GM12878 (cell line): ENCODE data around the gene PDZD7. TPM values are rescaled to one million over a fixed set of nuclear protein-coding genes. Genes with fewer than 3 reads are reported as not detected.

Experiments
- ATAC-seq: fragments of 200-7000 bp; cut with Tn5 transposase; 3 replicates; pipeline ENCODE4 v1.9.1; 2020; ENCODE audit warnings: mild to moderate bottlenecking, moderate library complexity
- BruUV-seq: library from RNA; stranded (reverse); fragments of 400-500 nt; replicated peaks from 2 replicates; lab custom pipeline; 2021; lab: Mats Ljungman, UMichigan
- CTCF ChIA-PET: fragments of 300-600 bp; sonication (Branson Sonifier 250); formaldehyde crosslinking; extraction: SDS; loops from one replicate; lab custom pipeline; 2021; ENCODE audit warnings: inconsistent platforms; lab: Yijun Ruan, JAX
- POLR2A ChIA-PET: fragments of 350-600 bp; formaldehyde crosslinking; extraction: SDS; loops from one replicate; lab custom pipeline; 2021; ENCODE audit warnings: inconsistent platforms; lab: Charles Lee
- RAD21 ChIA-PET: fragments of 300-600 bp; sonication (Branson Sonifier 250); formaldehyde crosslinking; loops from one replicate; lab custom pipeline; 2023; ENCODE audit warnings: antibody characterized with exemption; ENCODE audit not compliant: unreplicated experiment; lab: Charles Lee
- SMC1A ChIA-PET: fragments of 300-600 bp; sonication (Branson Sonifier 250); formaldehyde crosslinking; loops from one replicate; lab custom pipeline; 2023; ENCODE audit not compliant: unreplicated experiment, uncharacterized antibody; lab: Charles Lee
- DNase-seq: peaks from one replicate; pipeline ENCODE4 v3.0.0-alpha.2; 2011; ENCODE audit warnings: low read depth, low spot score
- FAIRE-seq: peaks from 3 replicates; lab custom pipeline; 2011; peaks lifted over from hg19 to GRCh38; lab: Jason Lieb, UNC
- H2AFZ ChIP-seq: 2 replicates; pipeline ENCODE4 v1.6.0; 2011; ENCODE audit warnings: low read depth, low read length, control low read depth; ENCODE audit not compliant: control insufficient read depth
- H3K27ac ChIP-seq: 2 replicates; pipeline ENCODE4 v1.5.1; 2011; ENCODE audit warnings: control low read depth; ENCODE audit not compliant: control insufficient read depth, insufficient read depth
- H3K27me3 ChIP-seq, 2 experiments: replicated peaks in 1 of 2; 2 replicates each; pipeline versions ENCODE4 v1.6.0 to v1.6.1; 2011; ENCODE audit warnings: low read length in 1 of 2; ENCODE audit not compliant: control insufficient read depth in 2 of 2, insufficient read depth in 2 of 2
- H3K36me3 ChIP-seq, 2 experiments: 2 replicates each; pipeline ENCODE4 v1.5.1; 2011; ENCODE audit warnings: low read length in 1 of 2; ENCODE audit not compliant: control insufficient read depth in 2 of 2, insufficient read depth in 2 of 2
- H3K4me1 ChIP-seq: 2 replicates; pipeline ENCODE4 v1.6.1; 2011; ENCODE audit warnings: mild to moderate bottlenecking, low read length, moderate library complexity, mixed read lengths; ENCODE audit not compliant: control insufficient read depth, insufficient read depth
- H3K4me2 ChIP-seq: 2 replicates; pipeline ENCODE4 v1.6.0; 2011; ENCODE audit warnings: control low read depth; ENCODE audit not compliant: control insufficient read depth, insufficient read depth
- H3K4me3 ChIP-seq: fragments of 200-600 bp; sonication (generic); 2 replicates; pipeline ENCODE4 v1.5.1; 2016
- H3K79me2 ChIP-seq: 2 replicates; pipeline ENCODE4 v1.6.0; 2011; ENCODE audit warnings: low read length; ENCODE audit not compliant: control insufficient read depth, insufficient read depth
- H3K9ac ChIP-seq: 2 replicates; pipeline ENCODE4 v1.8.0; 2011; ENCODE audit warnings: low read length, control low read depth, mixed read lengths; ENCODE audit not compliant: control insufficient read depth, insufficient read depth
- H3K9me3 ChIP-seq: replicated peaks from 3 replicates; pipeline ENCODE4 v1.5.1; 2011; ENCODE audit warnings: mild to moderate bottlenecking, low read length; ENCODE audit not compliant: control insufficient read depth, insufficient read depth
- H4K20me1 ChIP-seq: 2 replicates; pipeline ENCODE4 v1.6.0; 2011; ENCODE audit not compliant: control insufficient read depth, insufficient read depth
- CHD4 ChIP-seq: fragments of 200-600 bp; sonication (generic); IDR thresholded peaks from 2 replicates; pipeline ENCODE4 v1.6.1; 2016; ENCODE audit warnings: mild to moderate bottlenecking
- RAD51 ChIP-seq: fragments of 450-650 bp; IDR thresholded peaks from 2 replicates; pipeline ENCODE4 v1.6.1; 2016; ENCODE audit warnings: moderate library complexity, mild to moderate bottlenecking, inconsistent platforms
- WGBS: methylation state at CpG from one replicate; pipeline ENCODE4 v1.1.6; 2016; ENCODE audit warnings: low lambda C conversion rate; ENCODE audit not compliant: insufficient replicate concordance, insufficient coverage; ENCODE audit errors: missing lambda C conversion rate; 5-methylcytosine and 5-hydroxymethylcytosine counted together
- in situ Hi-C: fragments of 300-500 bp; cut with MboI; formaldehyde crosslinking; loops from 9 replicates; pipeline ENCODE4 v1.14.3; 2018; ENCODE audit warnings: mixed read lengths
- intact Hi-C: fragments of 100-400 bp; cut with micrococcal nuclease; formaldehyde crosslinking; loops from one replicate; pipeline ENCODE4 v1.14.2; 2022; ENCODE audit not compliant: unreplicated experiment
- polyA plus RNA-seq, 11 experiments: library from polyadenylated mRNA; depleted of rRNA in 4 of 11; unstranded in 6 of 11; stranded (reverse) in 5 of 11; fragments of >200 nt; fragmentation: Nextera tagmentation in 4 of 11; fragmentation: Illumina TruSeq in 1 of 11; extraction: Ambion mirVana in 4 of 11; extraction: Trizol in 1 of 11; gene quantifications; 1 replicate in 1 of 11; 2 replicates in 10 of 11; pipeline versions ENCODE4 v1.2.1 to v1.2.3, GENCODE V29; 2011 to 2016; ENCODE audit warnings: inconsistent platforms in 2 of 11, missing spikeins in 2 of 11, low read depth in 1 of 11
- total RNA-seq, 4 experiments: library from RNA; depleted of rRNA in 3 of 4; stranded (reverse); fragments of >200 nt in 3 of 4; fragmentation: Illumina TruSeq in 1 of 4; extraction: Trizol in 1 of 4; gene quantifications; 2 replicates each; pipeline versions ENCODE4 v1.2.1 to v1.2.3, GENCODE V29; 2013 to 2021
- TF ChIP-seq, protein P1 (sequence below): fragments of 450-650 bp; IDR thresholded peaks from 2 replicates; pipeline ENCODE4 v1.6.1; 2016; ENCODE audit warnings: mild to moderate bottlenecking

The PDZD7 gene
- total and polyA plus RNA-seq, 10 of the 15 experiments (the other 5 are each of a cell fraction or from before 2014, with no cell fraction given): 0.01 to 0.20 (median 0.03) TPM; not detected in 7

DNA sequence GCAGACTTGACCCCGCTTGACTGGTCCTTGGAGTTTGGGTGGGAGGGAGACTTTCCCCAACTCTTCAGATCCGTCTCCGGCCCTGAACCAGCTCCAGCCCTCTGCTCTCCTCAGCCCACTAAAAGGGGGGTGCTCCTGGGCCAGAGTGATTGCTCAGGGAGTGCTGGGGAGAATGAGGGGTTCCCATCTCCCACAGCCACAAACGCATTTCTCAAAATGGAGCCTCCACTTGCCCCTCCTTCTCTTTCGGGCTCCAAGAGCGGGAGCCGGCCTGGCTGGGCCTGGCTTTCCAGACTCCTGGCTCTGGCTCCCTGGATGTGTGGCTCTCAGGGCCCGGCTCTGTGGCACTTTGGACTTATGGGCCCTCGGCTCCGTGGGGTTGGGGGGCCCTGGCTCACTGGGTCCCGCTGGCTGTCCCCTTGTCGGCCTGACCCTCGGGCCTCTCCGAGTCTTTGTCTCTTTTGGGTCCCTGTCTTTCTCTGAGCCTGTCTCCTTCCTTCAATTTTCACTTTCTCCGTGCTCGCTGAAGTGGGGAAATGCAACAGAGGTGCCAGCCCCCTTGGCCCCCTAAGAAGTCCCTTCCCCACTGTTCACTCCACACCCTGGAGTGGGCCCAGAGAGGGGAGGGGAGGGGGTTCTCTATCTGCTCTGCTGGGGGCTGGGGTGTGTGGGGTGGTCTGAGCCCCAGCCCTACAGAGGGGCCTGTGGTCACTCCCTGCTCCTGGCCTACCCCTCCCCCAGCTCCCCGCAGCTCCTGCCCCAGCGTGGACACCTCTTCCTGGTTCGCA, 30.6 kb downstream of the PDZD7 start:
- Histone ChIP-seq H3K4me3 (peak overlapping the region; percentile 42), H3K4me1 (peaks cover 17% of the 10 kb centered on the region), H3K9ac (peak overlapping the region; percentile 73), H4K20me1 (no peaks in the 10 kb centered on the region), H3K27me3 (no peaks in the 10 kb centered on the region), H3K36me3 (peaks cover 0 to 2% of the 10 kb centered on the region in 2 experiments; a peak in 3 of 4 replicates), H2AFZ (peak overlapping the region; percentile 64), H3K9me3 (no peaks in the 10 kb centered on the region), H3K79me2 (peaks cover 10% of the 10 kb centered on the region), H3K27ac (peak overlapping the region; percentile 18; the same call in 1 of the 2 replicates), H3K4me2 (peak overlapping the region; percentile 64)
- WGBS: 71% methylated on average over 18 of the region's 19 CpGs
- no TSS peak for BruUV-seq
- ChIA-PET RAD21 (interaction anchor here (4.6 kb wide), 1 partner anchor 15 kb away, joined by 26 read pairs; no protein-coding TSS in a partner anchor), POLR2A (no interaction called here), SMC1A (no interaction called here), CTCF (interaction anchor here (1.4 to 5.7 kb wide), 5 partner anchors 11 to 87 kb away, joined by 4 to 91 read pairs (median 12); partner anchors contain the start of genes PDZD7, SFXN3 and SLF2)
- TF ChIP-seq, protein P1, sequence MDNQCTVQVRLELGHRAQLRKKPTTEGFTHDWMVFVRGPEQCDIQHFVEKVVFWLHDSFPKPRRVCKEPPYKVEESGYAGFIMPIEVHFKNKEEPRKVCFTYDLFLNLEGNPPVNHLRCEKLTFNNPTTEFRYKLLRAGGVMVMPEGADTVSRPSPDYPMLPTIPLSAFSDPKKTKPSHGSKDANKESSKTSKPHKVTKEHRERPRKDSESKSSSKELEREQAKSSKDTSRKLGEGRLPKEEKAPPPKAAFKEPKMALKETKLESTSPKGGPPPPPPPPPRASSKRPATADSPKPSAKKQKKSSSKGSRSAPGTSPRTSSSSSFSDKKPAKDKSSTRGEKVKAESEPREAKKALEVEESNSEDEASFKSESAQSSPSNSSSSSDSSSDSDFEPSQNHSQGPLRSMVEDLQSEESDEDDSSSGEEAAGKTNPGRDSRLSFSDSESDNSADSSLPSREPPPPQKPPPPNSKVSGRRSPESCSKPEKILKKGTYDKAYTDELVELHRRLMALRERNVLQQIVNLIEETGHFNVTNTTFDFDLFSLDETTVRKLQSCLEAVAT: peak; percentile 17; the same call in 1 of the 2 replicates
- no peak for TF ChIP-seq CHD4
- no peak for TF ChIP-seq RAD51
- ATAC-seq (no peak), FAIRE-seq (no peak), DNase-seq (no peak)
- in situ Hi-C loops: no loop called here
- intact Hi-C loops: no loop called here
